ENCODE measurements around the gene NIPSNAP2.
A peak's percentile ranks its signal among the peaks of the same experiment; 100 is the strongest.
"Not testable (repeated sequence)": the region's sequence is repeated elsewhere in the genome, so short reads cannot be mapped to it uniquely, and the experiment has no call there.

Gene NIPSNAP2

DNA sequence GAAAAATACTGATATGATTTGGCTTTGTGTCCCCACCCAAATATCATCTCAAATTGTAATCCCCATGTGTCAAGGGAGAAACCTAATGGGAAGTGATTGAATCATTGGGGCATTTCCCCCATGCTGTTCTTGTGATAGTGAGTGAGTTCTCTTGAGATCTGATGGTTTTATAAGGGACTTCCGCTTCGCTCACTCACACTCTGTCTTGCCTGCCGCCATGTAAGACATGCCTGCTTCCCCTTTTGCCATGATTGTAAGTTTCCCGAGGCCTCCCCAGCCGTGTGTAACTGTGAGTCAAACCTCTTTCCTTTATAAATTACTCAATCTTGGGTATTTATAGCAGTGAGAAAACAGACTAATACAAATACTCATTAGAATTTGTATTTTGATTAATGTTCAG, 17.8 kb upstream of the NIPSNAP2 start:
- DNase-seq: no peak
- TF ChIP-seq, protein P1, sequence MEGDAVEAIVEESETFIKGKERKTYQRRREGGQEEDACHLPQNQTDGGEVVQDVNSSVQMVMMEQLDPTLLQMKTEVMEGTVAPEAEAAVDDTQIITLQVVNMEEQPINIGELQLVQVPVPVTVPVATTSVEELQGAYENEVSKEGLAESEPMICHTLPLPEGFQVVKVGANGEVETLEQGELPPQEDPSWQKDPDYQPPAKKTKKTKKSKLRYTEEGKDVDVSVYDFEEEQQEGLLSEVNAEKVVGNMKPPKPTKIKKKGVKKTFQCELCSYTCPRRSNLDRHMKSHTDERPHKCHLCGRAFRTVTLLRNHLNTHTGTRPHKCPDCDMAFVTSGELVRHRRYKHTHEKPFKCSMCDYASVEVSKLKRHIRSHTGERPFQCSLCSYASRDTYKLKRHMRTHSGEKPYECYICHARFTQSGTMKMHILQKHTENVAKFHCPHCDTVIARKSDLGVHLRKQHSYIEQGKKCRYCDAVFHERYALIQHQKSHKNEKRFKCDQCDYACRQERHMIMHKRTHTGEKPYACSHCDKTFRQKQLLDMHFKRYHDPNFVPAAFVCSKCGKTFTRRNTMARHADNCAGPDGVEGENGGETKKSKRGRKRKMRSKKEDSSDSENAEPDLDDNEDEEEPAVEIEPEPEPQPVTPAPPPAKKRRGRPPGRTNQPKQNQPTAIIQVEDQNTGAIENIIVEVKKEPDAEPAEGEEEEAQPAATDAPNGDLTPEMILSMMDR (IDR thresholded peaks at IDR 0.05; ENCODE audit: low read depth, low read length): no peak
- Histone ChIP-seq H3K36me3 (no peaks in the 10 kb centered on the region), H3K9me3 (no peaks in the 10 kb centered on the region), H3K4me3 (ENCODE audit: low read depth, low read length) (no peak overlapping the region), H3K4me1 (no peaks in the 10 kb centered on the region), H3K27me3 (no peaks in the 10 kb centered on the region)

DNA sequence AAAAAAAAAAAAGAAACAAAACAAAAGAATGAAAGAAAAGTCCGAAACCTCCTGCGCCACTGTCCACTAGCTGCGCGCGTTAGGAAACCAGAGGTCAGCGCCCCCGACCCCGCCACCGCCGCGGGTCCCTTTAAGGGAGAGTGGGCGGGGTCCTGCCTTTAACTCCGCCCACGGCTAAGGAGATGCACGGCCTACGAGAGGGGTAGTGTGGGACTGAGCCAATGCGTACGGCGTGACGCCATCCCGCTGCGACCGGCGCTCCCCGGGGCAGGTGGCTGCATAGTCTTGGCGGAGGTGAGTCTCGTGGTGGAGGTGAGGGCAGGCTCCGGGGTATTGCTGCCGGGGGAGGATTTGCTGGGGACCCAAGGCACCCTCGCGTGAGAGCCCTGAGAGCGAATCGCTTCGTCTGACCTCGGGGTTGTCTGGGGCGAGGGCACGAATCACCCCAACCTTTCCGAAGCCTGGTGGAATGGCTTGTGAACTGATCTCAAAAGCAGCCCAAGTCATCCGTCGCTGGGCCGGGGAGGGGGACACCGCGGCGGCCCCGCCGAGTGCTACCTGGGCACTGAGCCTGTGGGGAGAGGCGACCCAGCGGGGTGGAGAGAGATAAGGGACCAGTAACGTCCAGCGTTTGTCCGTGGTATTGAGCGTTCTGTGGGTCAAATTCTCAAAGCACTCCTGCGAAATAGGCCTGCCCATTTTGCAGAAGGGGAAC, 12.6 kb upstream of the NIPSNAP2 start, which contains the start of gene MRPS17:
Gene MRPS17 (plus strand): TSS at position 241 of the 715 bp plus-strand sequence. CDS start 1,319 bp downstream, outside the sequence.
- Histone ChIP-seq H3K36me3 (peaks cover 21% of the 10 kb centered on the region), H3K9me3 (no peaks in the 10 kb centered on the region), H3K4me3 (ENCODE audit: low read depth, low read length) (peak within 1 kb of the TSS; percentile 99), H3K4me1 (no peaks in the 10 kb centered on the region), H3K27me3 (no peaks in the 10 kb centered on the region)
- peak; percentile 92 for DNase-seq
- TF ChIP-seq, protein P1 (IDR thresholded peaks at IDR 0.05; ENCODE audit: low read depth, low read length): no peak

DNA sequence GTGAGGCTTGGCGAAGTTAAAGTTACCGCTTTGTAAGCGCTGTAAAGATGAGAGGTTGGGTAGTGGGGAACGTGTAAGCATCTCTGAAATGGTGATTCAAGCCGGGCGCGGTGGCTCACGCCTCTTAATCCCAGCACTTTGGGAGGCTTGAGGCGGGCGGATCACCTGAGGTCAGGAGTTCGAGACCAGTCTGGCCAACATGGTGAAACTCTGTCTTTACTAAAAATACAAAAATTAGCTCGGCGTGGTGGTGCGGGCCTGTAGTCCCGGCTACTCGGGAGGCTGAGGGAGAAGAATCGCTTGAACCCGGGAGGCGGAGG, 12.1 kb upstream of the NIPSNAP2 start:
- Histone ChIP-seq H3K4me3 (ENCODE audit: low read depth, low read length) (peak overlapping the region; percentile 99), H3K36me3 (peaks cover 21% of the 10 kb centered on the region)
- not testable (repeated sequence) for H3K4me1 ChIP-seq, H3K27me3 ChIP-seq, H3K9me3 ChIP-seq, DNase-seq

DNA sequence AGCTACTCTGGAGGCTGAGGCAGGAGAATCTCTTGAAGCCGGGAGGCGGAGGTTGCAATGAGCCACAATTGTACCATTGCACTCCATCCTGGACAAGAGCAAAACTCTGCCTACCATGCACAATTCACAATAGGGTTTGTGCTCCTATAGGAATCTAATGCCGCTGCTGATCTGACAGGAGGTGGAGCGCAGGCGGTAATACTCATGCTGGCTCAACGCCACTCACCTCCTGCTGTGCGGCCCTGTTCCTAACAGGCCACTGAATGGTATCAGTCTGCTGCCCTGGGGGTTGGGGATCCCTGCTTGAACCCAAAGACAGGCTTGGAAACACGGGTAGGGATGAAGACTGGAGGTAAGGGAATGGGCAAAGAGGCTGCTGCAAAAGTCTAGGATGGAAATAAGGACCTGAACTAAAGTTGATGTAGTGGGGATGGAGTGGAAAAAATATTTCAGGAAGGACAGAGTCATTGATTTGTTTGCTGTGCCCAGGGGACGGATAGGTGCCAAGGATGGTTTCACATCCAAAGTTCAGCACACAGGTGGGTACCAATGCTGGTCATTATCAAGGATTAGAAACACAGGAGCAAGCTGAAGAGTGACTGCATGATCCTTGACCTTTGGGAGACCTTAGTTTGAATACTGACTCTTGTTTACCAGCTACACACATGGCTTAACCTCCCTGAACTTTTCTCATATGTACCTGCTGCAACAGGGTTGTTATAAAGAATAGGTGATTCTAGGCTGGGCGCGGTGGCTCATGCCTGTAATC, 10.5 kb upstream of the NIPSNAP2 start:
- Histone ChIP-seq H3K36me3 (peaks cover 25% of the 10 kb centered on the region), H3K27me3 (no peaks in the 10 kb centered on the region), H3K4me3 (ENCODE audit: low read depth, low read length) (no peak overlapping the region), H3K9me3 (no peaks in the 10 kb centered on the region), H3K4me1 (no peaks in the 10 kb centered on the region)
- DNase-seq: no peak
- TF ChIP-seq, protein P1 (IDR thresholded peaks at IDR 0.05; ENCODE audit: low read depth, low read length): no peak

DNA sequence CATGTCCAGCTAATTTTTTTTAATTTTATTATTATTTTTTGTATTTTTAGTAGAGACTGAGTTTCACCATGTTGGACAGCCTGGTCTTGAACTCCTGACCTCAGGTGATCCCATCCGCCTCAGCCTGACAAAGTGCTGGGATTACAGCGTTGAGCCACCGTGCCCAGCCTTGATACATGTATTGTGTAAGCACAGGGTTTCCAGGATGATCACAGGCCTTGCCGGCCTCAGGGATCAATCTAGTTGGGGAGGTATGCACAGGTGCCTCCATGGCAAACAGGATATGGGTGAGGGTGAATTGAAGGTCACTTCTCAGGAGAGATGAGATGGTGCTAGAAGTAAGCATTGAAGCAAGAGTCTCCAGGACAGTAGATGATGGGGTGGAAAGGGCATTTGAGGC, 7.2 kb upstream of the NIPSNAP2 start:
- peaks cover 25% of the 10 kb centered on the region for H3K36me3 ChIP-seq
- H3K9me3 ChIP-seq: no peaks in the 10 kb centered on the region
- TF ChIP-seq, protein P1 (IDR thresholded peaks at IDR 0.05; ENCODE audit: low read depth, low read length): no peak
- no peaks in the 10 kb centered on the region for H3K27me3 ChIP-seq
- no peak for DNase-seq
- no peaks in the 10 kb centered on the region for H3K4me1 ChIP-seq
- H3K4me3 ChIP-seq (ENCODE audit: low read depth, low read length): no peak overlapping the region

DNA sequence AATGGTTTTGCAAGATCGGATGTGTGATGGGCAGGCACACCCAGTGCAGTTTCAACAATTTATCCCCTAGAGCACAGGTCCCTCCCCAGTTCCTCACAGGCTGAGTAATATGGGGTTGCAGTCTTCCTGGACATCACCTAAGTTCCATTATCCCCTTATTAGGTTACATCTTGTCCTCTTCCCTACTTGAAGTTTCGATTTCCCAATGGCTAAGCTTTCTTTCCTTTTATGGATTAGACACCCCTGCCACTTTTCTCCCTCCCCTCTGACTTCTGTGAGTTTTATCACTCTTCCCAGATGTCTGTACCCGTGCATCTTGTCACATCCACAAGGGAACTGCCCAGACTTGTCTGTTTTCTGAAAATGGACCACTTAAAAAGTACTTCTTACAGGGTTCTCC, 2.4 kb upstream of the NIPSNAP2 start:
- Histone ChIP-seq H3K4me3 (ENCODE audit: low read depth, low read length) (no peak overlapping the region), H3K4me1 (no peaks in the 10 kb centered on the region), H3K9me3 (no peaks in the 10 kb centered on the region), H3K36me3 (peaks cover 11% of the 10 kb centered on the region; the same call in 1 of the 2 replicates), H3K27me3 (no peaks in the 10 kb centered on the region)
- TF ChIP-seq, protein P1 (IDR thresholded peaks at IDR 0.05; ENCODE audit: low read depth, low read length): no peak
- DNase-seq: no peak
